ENCODE results near the gene NEURL1. TPM values are rescaled to one million over a fixed set of nuclear protein-coding genes. Genes with fewer than 3 reads are reported as not detected.

NEURL1 gene
- total and polyA plus RNA-seq, 4 donors: 0.16 to 2.8 (median 0.35) TPM

GRCh38 chr10:103566536-103566935 is 73.0 kb downstream of the NEURL1 start:
- intact Hi-C loops (cut with DNase I): no loop called here
- Histone ChIP-seq H3K4me1 (ENCODE audit: control insufficient read depth in 1 of 2, insufficient read depth in 2 of 2, low read length in 2 of 2) (no peaks in the 10 kb centered on the region), H3K4me3 (ENCODE audit: low read length in 2 of 2) (no peak overlapping the region), H3K9me3 (ENCODE audit: control insufficient read depth, low read length) (peaks cover 1% of the 10 kb centered on the region), H3K27ac (ENCODE audit: low read depth in 1 of 2, low read length in 2 of 2) (no peak overlapping the region), H3K36me3 (ENCODE audit: control insufficient read depth in 1 of 2, insufficient read depth in 2 of 2, low read length in 1 of 2) (no peaks in the 10 kb centered on the region), H3K27me3 (ENCODE audit: control insufficient read depth in 1 of 2, insufficient read depth in 2 of 2, low read length in 1 of 2) (no peaks in the 10 kb centered on the region)
- ATAC-seq (ENCODE audit: low FRiP score): no peak
- no peak for DNase-seq
- 42 to 49% methylated on average over 3 of the region's 3 CpGs for WGBS, 2 donors

- no peak for DNase-seq
- H3K27me3 ChIP-seq (ENCODE audit: control insufficient read depth in 1 of 2, insufficient read depth in 2 of 2, low read length in 1 of 2): no peaks in the 10 kb centered on the region
- H3K36me3 ChIP-seq (ENCODE audit: control insufficient read depth in 1 of 2, insufficient read depth in 2 of 2, low read length in 1 of 2): no peaks in the 10 kb centered on the region
- H3K4me3 ChIP-seq (ENCODE audit: low read length in 2 of 2): no peak overlapping the region
- H3K9me3 ChIP-seq (ENCODE audit: control insufficient read depth, low read length): no peaks in the 10 kb centered on the region
- no peak overlapping the region for H3K27ac ChIP-seq (ENCODE audit: low read depth in 1 of 2, low read length in 2 of 2)
- 93% methylated on average over 5 of the region's 5 CpGs for WGBS, 2 donors
- intact Hi-C loops (cut with DNase I): no loop called here
- no peak for ATAC-seq (ENCODE audit: low FRiP score)
- H3K4me1 ChIP-seq (ENCODE audit: control insufficient read depth in 1 of 2, insufficient read depth in 2 of 2, low read length in 2 of 2): no peaks in the 10 kb centered on the region
Observed at GRCh38 chr10:103568505-103568904, 75.0 kb downstream of the NEURL1 start.

- DNase-seq: no peak
- 79 to 82% methylated on average over 5 of the region's 5 CpGs for WGBS, 2 donors
- no peak for ATAC-seq (ENCODE audit: low FRiP score)
- intact Hi-C loops (cut with DNase I): no loop called here
- H3K27me3 ChIP-seq (ENCODE audit: control insufficient read depth in 1 of 2, insufficient read depth in 2 of 2, low read length in 1 of 2): no peaks in the 10 kb centered on the region
- no peak overlapping the region for H3K27ac ChIP-seq (ENCODE audit: low read depth in 1 of 2, low read length in 2 of 2)
- H3K36me3 ChIP-seq (ENCODE audit: control insufficient read depth in 1 of 2, insufficient read depth in 2 of 2, low read length in 1 of 2): no peaks in the 10 kb centered on the region
- no peaks in the 10 kb centered on the region for H3K9me3 ChIP-seq (ENCODE audit: control insufficient read depth, low read length)
- H3K4me1 ChIP-seq (ENCODE audit: control insufficient read depth in 1 of 2, insufficient read depth in 2 of 2, low read length in 2 of 2): no peaks in the 10 kb centered on the region
- no peak overlapping the region for H3K4me3 ChIP-seq (ENCODE audit: low read length in 2 of 2)
Observed at GRCh38 chr10:103569896-103570295, 76.4 kb downstream of the NEURL1 start.

GRCh38 chr10:103570844-103571655 is 77.5 kb downstream of the NEURL1 start:
- H3K9me3 ChIP-seq (ENCODE audit: control insufficient read depth, low read length): no peaks in the 10 kb centered on the region
- no peaks in the 10 kb centered on the region for H3K4me1 ChIP-seq (ENCODE audit: control insufficient read depth in 1 of 2, insufficient read depth in 2 of 2, low read length in 2 of 2)
- intact Hi-C loops (cut with DNase I): no loop called here
- H3K27ac ChIP-seq (ENCODE audit: low read depth in 1 of 2, low read length in 2 of 2): no peak overlapping the region
- no peaks in the 10 kb centered on the region for H3K27me3 ChIP-seq (ENCODE audit: control insufficient read depth in 1 of 2, insufficient read depth in 2 of 2, low read length in 1 of 2)
- ATAC-seq (ENCODE audit: low FRiP score) (no peak), DNase-seq (no peak)
- no peaks in the 10 kb centered on the region for H3K36me3 ChIP-seq (ENCODE audit: control insufficient read depth in 1 of 2, insufficient read depth in 2 of 2, low read length in 1 of 2)
- H3K4me3 ChIP-seq (ENCODE audit: low read length in 2 of 2): no peak overlapping the region
- WGBS, 2 donors: 95 to 97% methylated on average over 26 to 28 of the region's 28 CpGs

- Histone ChIP-seq H3K27me3 (ENCODE audit: control insufficient read depth in 1 of 2, insufficient read depth in 2 of 2, low read length in 1 of 2) (no peaks in the 10 kb centered on the region), H3K9me3 (ENCODE audit: control insufficient read depth, low read length) (no peaks in the 10 kb centered on the region), H3K4me3 (ENCODE audit: low read length in 2 of 2) (no peak overlapping the region), H3K27ac (ENCODE audit: low read depth in 1 of 2, low read length in 2 of 2) (no peak overlapping the region), H3K36me3 (ENCODE audit: control insufficient read depth in 1 of 2, insufficient read depth in 2 of 2, low read length in 1 of 2) (no peaks in the 10 kb centered on the region), H3K4me1 (ENCODE audit: control insufficient read depth in 1 of 2, insufficient read depth in 2 of 2, low read length in 2 of 2) (no peaks in the 10 kb centered on the region)
- intact Hi-C loops (cut with DNase I): no loop called here
- ATAC-seq (ENCODE audit: low FRiP score): no peak
- whole genome bisulfite sequencing, 2 donors: 96% methylated on average over 18 of the region's 18 CpGs
- no peak for DNase-seq
Observed at GRCh38 chr10:103571656-103571975, 78.1 kb downstream of the NEURL1 start.

- no peaks in the 10 kb centered on the region for H3K27me3 ChIP-seq (ENCODE audit: control insufficient read depth in 1 of 2, insufficient read depth in 2 of 2, low read length in 1 of 2)
- no peaks in the 10 kb centered on the region for H3K9me3 ChIP-seq (ENCODE audit: control insufficient read depth, low read length)
- intact Hi-C loops (cut with DNase I): no loop called here
- H3K36me3 ChIP-seq (ENCODE audit: control insufficient read depth in 1 of 2, insufficient read depth in 2 of 2, low read length in 1 of 2): no peaks in the 10 kb centered on the region
- WGBS, 2 donors: 89 to 91% methylated on average over 10 of the region's 10 CpGs
- ATAC-seq (ENCODE audit: low FRiP score) (no peak), DNase-seq (no peak)
- H3K4me3 ChIP-seq (ENCODE audit: low read length in 2 of 2): no peak overlapping the region
- H3K27ac ChIP-seq (ENCODE audit: low read depth in 1 of 2, low read length in 2 of 2): no peak overlapping the region
- H3K4me1 ChIP-seq (ENCODE audit: control insufficient read depth in 1 of 2, insufficient read depth in 2 of 2, low read length in 2 of 2): no peaks in the 10 kb centered on the region
Observed at GRCh38 chr10:103572347-103573204, 79.1 kb downstream of the NEURL1 start.

DNA sequence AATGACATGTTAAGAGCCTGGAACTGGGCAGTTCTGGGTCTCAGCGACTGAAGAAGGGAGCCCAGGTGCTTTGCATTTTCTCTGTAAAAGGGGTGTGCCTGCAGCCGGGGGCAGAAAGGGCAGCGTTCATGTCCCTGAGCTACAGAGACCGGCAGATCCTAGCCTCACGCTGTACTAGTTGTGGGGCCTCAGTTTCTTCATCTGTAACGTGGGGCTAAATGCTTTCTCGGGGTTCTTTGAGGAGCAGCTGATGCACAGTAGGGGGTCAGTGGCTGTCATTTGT is 79.6 kb downstream of the NEURL1 start:
- Histone ChIP-seq H3K4me1 (ENCODE audit: control insufficient read depth in 1 of 2, insufficient read depth in 2 of 2, low read length in 2 of 2) (no peaks in the 10 kb centered on the region), H3K4me3 (ENCODE audit: low read length in 2 of 2) (no peak overlapping the region), H3K27me3 (ENCODE audit: control insufficient read depth in 1 of 2, insufficient read depth in 2 of 2, low read length in 1 of 2) (no peaks in the 10 kb centered on the region), H3K9me3 (ENCODE audit: control insufficient read depth, low read length) (no peaks in the 10 kb centered on the region), H3K27ac (ENCODE audit: low read depth in 1 of 2, low read length in 2 of 2) (no peak overlapping the region), H3K36me3 (ENCODE audit: control insufficient read depth in 1 of 2, insufficient read depth in 2 of 2, low read length in 1 of 2) (no peaks in the 10 kb centered on the region)
- ATAC-seq (ENCODE audit: low FRiP score) (no peak), DNase-seq (no peak)
- intact Hi-C loops (cut with DNase I): no loop called here
- 94 to 99% methylated on average over 7 of the region's 7 CpGs for WGBS, 2 donors

- no peaks in the 10 kb centered on the region for H3K9me3 ChIP-seq (ENCODE audit: control insufficient read depth, low read length)
- no peaks in the 10 kb centered on the region for H3K36me3 ChIP-seq (ENCODE audit: control insufficient read depth in 1 of 2, insufficient read depth in 2 of 2, low read length in 1 of 2)
- no peak for DNase-seq
- intact Hi-C loops (cut with DNase I): no loop called here
- no peaks in the 10 kb centered on the region for H3K27me3 ChIP-seq (ENCODE audit: control insufficient read depth in 1 of 2, insufficient read depth in 2 of 2, low read length in 1 of 2)
- no peak overlapping the region for H3K27ac ChIP-seq (ENCODE audit: low read depth in 1 of 2, low read length in 2 of 2)
- no peak overlapping the region for H3K4me3 ChIP-seq (ENCODE audit: low read length in 2 of 2)
- H3K4me1 ChIP-seq (ENCODE audit: control insufficient read depth in 1 of 2, insufficient read depth in 2 of 2, low read length in 2 of 2): no peaks in the 10 kb centered on the region
- 82 to 92% methylated on average over 16 of the region's 16 CpGs for WGBS, 2 donors
- ATAC-seq (ENCODE audit: low FRiP score): no peak
Observed at GRCh38 chr10:103574097-103575061, 80.9 kb downstream of the NEURL1 start.
